PC-9 (cell line): ENCODE data around the gene ATP2B3. TPM values are rescaled to one million over a fixed set of nuclear protein-coding genes. Genes with fewer than 3 reads are reported as not detected.

Experiments
- BruUV-seq: library from RNA; stranded (reverse); fragments of 400-500 nt; replicated peaks from 2 replicates; lab custom pipeline; 2021; lab: Mats Ljungman, UMichigan
- CTCF ChIA-PET: fragments of 300-600 bp; sonication (Branson Sonifier 250); formaldehyde crosslinking; loops from one replicate; lab custom pipeline; 2022; ENCODE audit warnings: antibody characterized with exemption; lab: Charles Lee
- POLR2A ChIA-PET: fragments of 300-600 bp; sonication (Branson Sonifier 250); formaldehyde crosslinking; loops from one replicate; lab custom pipeline; 2022; ENCODE audit warnings: antibody characterized with exemption; ENCODE audit not compliant: unreplicated experiment; lab: Charles Lee
- DNase-seq, 2 experiments: peaks; one replicate each; pipeline versions ENCODE4 v3.0.0 to v3.0.0-alpha.2; 2015 to 2022; ENCODE audit warnings: mixed read lengths in 1 of 2
- H2AFZ ChIP-seq: fragments of 200-600 bp; sonication (generic); 2 replicates; pipeline ENCODE4 v1.8.1; 2017; ENCODE audit warnings: antibody characterized with exemption
- H3F3A ChIP-seq: fragments of 200-600 bp; sonication (generic); 2 replicates; pipeline ENCODE4 v1.8.1; 2017; ENCODE audit warnings: antibody characterized with exemption, mild to moderate bottlenecking, low read depth; ENCODE audit not compliant: insufficient read depth
- H3K27ac ChIP-seq: fragments of 200-600 bp; sonication (generic); 2 replicates; pipeline ENCODE4 v1.6.1; 2016; ENCODE audit warnings: mixed run types
- H3K27me3 ChIP-seq: fragments of 200-600 bp; sonication (generic); 2 replicates; pipeline ENCODE4 v1.6.1; 2016; ENCODE audit warnings: low read depth, mixed run types; ENCODE audit not compliant: insufficient read depth
- H3K36me3 ChIP-seq: fragments of 200-600 bp; sonication (generic); 2 replicates; pipeline ENCODE4 v1.6.1; 2016; ENCODE audit warnings: low read depth, mixed run types
- H3K4me1 ChIP-seq: fragments of 200-600 bp; sonication (generic); replicated peaks from 2 replicates; pipeline ENCODE4 v1.6.1; 2016; ENCODE audit warnings: mixed run types; ENCODE audit not compliant: insufficient read depth
- H3K4me2 ChIP-seq: fragments of 200-600 bp; sonication (generic); 2 replicates; pipeline ENCODE4 v1.6.1; 2017; ENCODE audit warnings: mixed run types
- H3K4me3 ChIP-seq: fragments of 200-600 bp; sonication (generic); 2 replicates; pipeline ENCODE4 v1.6.1; 2016; ENCODE audit warnings: mixed run types
- H3K79me2 ChIP-seq: fragments of 200-600 bp; sonication (generic); 2 replicates; pipeline ENCODE4 v1.6.1; 2017; ENCODE audit warnings: low read depth, mixed run types
- H3K9me2 ChIP-seq: fragments of 200-600 bp; sonication (generic); 2 replicates; pipeline ENCODE4 v1.8.1; 2017; ENCODE audit warnings: mild to moderate bottlenecking; ENCODE audit not compliant: insufficient read depth
- H3K9me3 ChIP-seq: fragments of 200-600 bp; sonication (generic); 2 replicates; pipeline ENCODE4 v1.8.1; 2016; ENCODE audit warnings: low read depth; ENCODE audit not compliant: insufficient read depth
- H4K20me1 ChIP-seq: fragments of 200-600 bp; sonication (generic); 2 replicates; pipeline ENCODE4 v1.8.1; 2017; ENCODE audit not compliant: insufficient read depth
- CTCF ChIP-seq: fragments of 200-600 bp; sonication (generic); conservative IDR thresholded peaks from 2 replicates; pipeline ENCODE4 v1.6.1; 2017; ENCODE audit warnings: mixed run types, antibody characterized with exemption, mild to moderate bottlenecking, moderate library complexity
- EZH2 ChIP-seq: fragments of 200-600 bp; sonication (generic); IDR thresholded peaks from 2 replicates; pipeline ENCODE4 v1.8.0; 2017; ENCODE audit warnings: antibody characterized with exemption, low read depth
- intact Hi-C: fragments of 100-400 bp; cut with micrococcal nuclease; formaldehyde crosslinking; loops from one replicate; pipeline ENCODE4 v1.10.0; 2022; ENCODE audit not compliant: unreplicated experiment
- total RNA-seq: library from RNA; stranded (reverse); gene quantifications from 2 replicates; pipeline ENCODE4 v1.2.3, GENCODE V29; 2021

ATP2B3 gene
- total RNA-seq, 1 experiment from 2014 or later, result not detected

- no peak overlapping the region for H3K4me3 ChIP-seq
- ChIA-PET CTCF (no interaction called here), POLR2A (no interaction called here)
- intact Hi-C loops, result no loop called here
- H4K20me1 ChIP-seq, result no peaks in the 10 kb centered on the region
- H3K9me2 ChIP-seq, result no peaks in the 10 kb centered on the region
- BruUV-seq, result no TSS peak
- no peaks in the 10 kb centered on the region for H3K9me3 ChIP-seq
- no peaks in the 10 kb centered on the region for H3K79me2 ChIP-seq
- no peak overlapping the region for H3K27ac ChIP-seq
- H2AFZ ChIP-seq, result no peak overlapping the region
- no peak for DNase-seq
- TF ChIP-seq EZH2 (no peak), CTCF (no peak)
- no peaks in the 10 kb centered on the region for H3K36me3 ChIP-seq
- peaks cover 86% of the 10 kb centered on the region for H3K27me3 ChIP-seq
- H3F3A ChIP-seq, result no peaks in the 10 kb centered on the region
- H3K4me1 ChIP-seq, result no peaks in the 10 kb centered on the region
- no peak overlapping the region for H3K4me2 ChIP-seq
Observed at GRCh38 chrX:153627675-153628111, 110.3 kb downstream of the ATP2B3 start.

GRCh38 chrX:153628129-153628528, 110.7 kb downstream of the ATP2B3 start:
- DNase-seq, result no peak
- intact Hi-C loops, result no loop called here
- H3K27me3 ChIP-seq, result peaks cover 85% of the 10 kb centered on the region
- CTCF ChIA-PET, result no interaction called here
- no peak overlapping the region for H3K4me3 ChIP-seq
- BruUV-seq, result no TSS peak
- POLR2A ChIA-PET, result no interaction called here
- H3K9me3 ChIP-seq, result no peaks in the 10 kb centered on the region
- H4K20me1 ChIP-seq, result no peaks in the 10 kb centered on the region
- H3K79me2 ChIP-seq, result no peaks in the 10 kb centered on the region
- H3K4me1 ChIP-seq, result no peaks in the 10 kb centered on the region
- H3K9me2 ChIP-seq, result no peaks in the 10 kb centered on the region
- H3K36me3 ChIP-seq, result no peaks in the 10 kb centered on the region
- H3K4me2 ChIP-seq, result no peak overlapping the region
- no peak overlapping the region for H3K27ac ChIP-seq
- H2AFZ ChIP-seq, result no peak overlapping the region
- no peak for TF ChIP-seq EZH2
- TF ChIP-seq CTCF, result no peak
- H3F3A ChIP-seq, result no peaks in the 10 kb centered on the region

GRCh38 chrX:153628665-153629064, 111.2 kb downstream of the ATP2B3 start:
- H3F3A ChIP-seq, result no peaks in the 10 kb centered on the region
- no peak for TF ChIP-seq EZH2
- TF ChIP-seq CTCF, result no peak
- no peaks in the 10 kb centered on the region for H3K9me2 ChIP-seq
- BruUV-seq, result no TSS peak
- H2AFZ ChIP-seq, result no peak overlapping the region
- H3K4me3 ChIP-seq, result no peak overlapping the region
- no peak for DNase-seq
- CTCF ChIA-PET, result no interaction called here
- intact Hi-C loops, result no loop called here
- no peaks in the 10 kb centered on the region for H3K79me2 ChIP-seq
- H3K27me3 ChIP-seq, result peaks cover 81% of the 10 kb centered on the region
- no peaks in the 10 kb centered on the region for H3K9me3 ChIP-seq
- H3K4me1 ChIP-seq, result no peaks in the 10 kb centered on the region
- POLR2A ChIA-PET, result no interaction called here
- no peak overlapping the region for H3K27ac ChIP-seq
- no peak overlapping the region for H3K4me2 ChIP-seq
- H4K20me1 ChIP-seq, result no peaks in the 10 kb centered on the region
- H3K36me3 ChIP-seq, result no peaks in the 10 kb centered on the region
